HFF-Myc (cell line): ENCODE measurements around the gene VAMP8.
A peak's percentile ranks its signal among the peaks of the same experiment; 100 is the strongest.
"Not testable (repeated sequence)": the region's sequence is repeated elsewhere in the genome, so short reads cannot be mapped to it uniquely, and the experiment has no call there.

ENCODE experiments used
- DNase-seq: peaks from one replicate; pipeline ENCODE4 v3.0.0-alpha.2; 2011; ENCODE audit warnings: low read depth; ENCODE audit errors: extremely low read depth
- H3K4me3 ChIP-seq: replicated peaks from 2 replicates; pipeline ENCODE4 v1.5.1; 2011; ENCODE audit warnings: low read depth, mild to moderate bottlenecking, control low read depth, low read length
- TF ChIP-seq, protein P1 (sequence below): IDR thresholded peaks from 2 replicates; pipeline ENCODE4 v1.5.1; 2012; ENCODE audit warnings: mild to moderate bottlenecking, low read depth, low read length, control low read depth; ENCODE audit errors: missing control alignments

VAMP8 gene

DNA sequence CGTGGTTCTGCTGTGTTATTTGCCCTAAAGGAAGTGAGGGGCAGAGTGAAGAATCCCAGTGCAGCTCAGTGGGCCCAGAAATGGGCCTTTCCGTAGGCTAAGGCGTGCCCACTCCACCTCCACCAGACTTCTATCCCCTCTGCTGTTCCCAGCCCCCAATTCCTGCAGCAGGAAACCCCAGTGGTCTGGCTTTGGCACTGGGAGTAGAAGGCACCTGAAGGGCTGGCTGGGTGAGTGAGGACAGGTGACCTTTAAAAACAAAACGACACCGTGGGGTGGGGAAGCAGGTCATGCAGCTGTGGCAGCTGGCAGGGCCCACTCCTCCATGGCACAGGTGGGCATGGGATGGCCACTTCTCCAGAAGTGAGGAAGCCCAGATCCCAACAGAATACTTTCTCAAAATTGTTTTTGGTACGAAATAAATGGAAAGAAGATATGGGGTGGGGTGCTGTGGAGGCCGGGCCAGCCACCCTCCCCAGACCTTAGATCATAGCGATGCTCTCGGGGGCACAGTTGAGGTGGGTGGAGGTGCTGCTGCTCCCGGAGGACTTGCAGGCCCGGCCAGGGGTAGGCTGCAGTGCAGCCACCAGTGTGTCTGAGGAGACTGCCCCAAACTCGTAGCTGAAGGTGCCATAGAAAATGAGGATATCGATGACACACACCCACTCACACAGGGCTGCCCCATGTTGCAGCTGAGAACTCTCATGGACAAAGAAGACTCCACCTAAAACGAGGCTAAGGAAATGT is 21.4 kb downstream of the VAMP8 start:
- no peak overlapping the region for H3K4me3 ChIP-seq
- TF ChIP-seq, protein P1, sequence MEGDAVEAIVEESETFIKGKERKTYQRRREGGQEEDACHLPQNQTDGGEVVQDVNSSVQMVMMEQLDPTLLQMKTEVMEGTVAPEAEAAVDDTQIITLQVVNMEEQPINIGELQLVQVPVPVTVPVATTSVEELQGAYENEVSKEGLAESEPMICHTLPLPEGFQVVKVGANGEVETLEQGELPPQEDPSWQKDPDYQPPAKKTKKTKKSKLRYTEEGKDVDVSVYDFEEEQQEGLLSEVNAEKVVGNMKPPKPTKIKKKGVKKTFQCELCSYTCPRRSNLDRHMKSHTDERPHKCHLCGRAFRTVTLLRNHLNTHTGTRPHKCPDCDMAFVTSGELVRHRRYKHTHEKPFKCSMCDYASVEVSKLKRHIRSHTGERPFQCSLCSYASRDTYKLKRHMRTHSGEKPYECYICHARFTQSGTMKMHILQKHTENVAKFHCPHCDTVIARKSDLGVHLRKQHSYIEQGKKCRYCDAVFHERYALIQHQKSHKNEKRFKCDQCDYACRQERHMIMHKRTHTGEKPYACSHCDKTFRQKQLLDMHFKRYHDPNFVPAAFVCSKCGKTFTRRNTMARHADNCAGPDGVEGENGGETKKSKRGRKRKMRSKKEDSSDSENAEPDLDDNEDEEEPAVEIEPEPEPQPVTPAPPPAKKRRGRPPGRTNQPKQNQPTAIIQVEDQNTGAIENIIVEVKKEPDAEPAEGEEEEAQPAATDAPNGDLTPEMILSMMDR: no peak
- DNase-seq: no peak

DNA sequence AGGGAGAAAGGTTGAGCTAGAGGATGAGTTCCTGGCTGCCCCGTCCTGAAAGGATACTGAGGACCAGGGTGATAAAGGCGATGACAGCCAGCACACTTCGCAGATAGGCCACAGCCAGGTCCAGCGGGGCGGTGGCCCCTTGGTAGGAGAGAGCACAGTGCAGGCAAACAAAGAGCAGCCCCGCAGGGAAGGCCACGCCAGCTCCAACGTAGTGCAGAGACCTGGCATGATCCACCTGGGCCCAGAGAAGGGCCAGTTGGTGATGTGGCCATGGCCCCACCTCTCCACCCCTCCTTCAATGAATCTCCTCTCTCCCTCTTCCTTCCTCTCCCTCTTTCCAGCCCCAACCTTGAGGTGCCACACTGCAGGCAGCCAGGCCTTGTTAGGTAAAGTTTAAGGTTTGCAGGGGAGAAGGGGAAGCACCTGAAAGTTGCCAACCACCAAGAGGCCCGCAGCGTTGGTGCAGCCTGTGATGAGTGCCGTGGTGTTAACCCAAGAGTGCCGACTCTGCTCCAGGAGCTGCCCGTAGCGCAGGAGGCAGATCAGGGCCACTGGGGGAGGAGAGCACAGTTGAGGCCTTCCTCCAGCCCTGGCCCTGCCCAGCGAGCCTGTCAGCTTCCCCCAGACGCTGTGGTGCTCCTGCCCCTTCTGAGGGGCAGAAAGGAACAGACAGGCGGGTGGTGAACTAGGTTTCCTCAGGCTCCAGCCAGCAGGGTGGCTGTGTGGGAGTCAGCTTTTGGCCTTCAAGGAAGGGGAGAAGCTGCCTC is 22.3 kb downstream of the VAMP8 start:
- H3K4me3 ChIP-seq: no peak overlapping the region
- TF ChIP-seq, protein P1: no peak
- no peak for DNase-seq

DNA sequence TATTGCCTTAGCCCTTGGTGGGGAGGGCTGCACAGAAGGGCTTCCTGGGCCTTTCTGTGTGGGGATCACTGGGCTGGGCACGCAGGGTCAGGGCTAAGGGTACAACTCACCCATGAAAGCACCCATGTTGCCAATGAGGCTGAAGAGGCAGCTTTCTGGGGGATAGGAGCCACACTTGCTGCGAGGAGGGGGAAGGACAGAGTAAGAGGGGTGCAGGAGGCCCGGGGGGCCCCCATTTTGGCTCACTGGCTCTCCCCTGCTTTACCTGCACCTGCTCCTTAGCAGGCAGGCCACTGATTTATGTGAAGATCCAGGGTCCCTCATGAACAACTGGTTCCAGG is 22.8 kb downstream of the VAMP8 start:
- H3K4me3 ChIP-seq: no peak overlapping the region
- TF ChIP-seq, protein P1: no peak
- no peak for DNase-seq

DNA sequence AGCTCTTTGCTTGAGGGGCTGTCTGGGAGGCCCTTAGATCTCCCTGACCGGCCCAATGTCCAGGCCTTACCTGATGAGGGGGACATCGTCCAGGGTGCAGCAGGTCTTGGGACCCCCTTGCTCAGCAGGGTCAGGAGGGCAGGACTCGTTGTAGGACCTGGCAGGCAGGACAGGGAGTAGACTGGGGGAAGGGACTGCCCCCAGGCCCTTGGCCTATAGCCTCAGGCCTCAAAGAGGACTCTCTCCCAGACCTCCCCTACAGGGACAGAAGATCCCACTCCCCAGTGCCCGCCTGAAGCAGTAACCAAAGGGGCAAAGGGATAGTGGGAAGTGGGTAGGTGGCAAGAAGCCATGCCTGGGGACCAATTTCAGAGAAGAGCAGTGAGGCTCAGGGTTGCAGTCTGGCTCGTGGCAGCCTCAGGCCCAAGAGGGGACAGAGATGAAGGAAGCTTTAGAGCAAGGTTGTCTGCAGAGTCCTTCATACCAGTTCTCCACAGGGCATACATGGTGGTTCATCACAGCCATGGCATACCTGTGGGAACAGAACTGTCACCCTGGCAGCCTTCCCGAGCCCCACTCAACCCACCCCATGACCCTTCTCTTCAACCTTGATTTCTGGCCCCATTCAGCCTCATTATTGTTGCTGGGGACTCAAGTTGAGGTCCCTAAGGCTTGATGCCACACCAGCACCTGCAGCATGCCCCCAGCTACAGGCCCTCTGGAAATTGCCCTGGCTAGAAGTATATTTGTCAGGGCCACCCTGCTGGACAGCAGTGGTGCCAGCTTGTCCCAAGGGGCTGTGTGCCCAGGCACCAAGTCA is 23.8 kb downstream of the VAMP8 start:
- peak overlapping the region; percentile 70 for H3K4me3 ChIP-seq
- no peak for DNase-seq
- TF ChIP-seq, protein P1: no peak

DNA sequence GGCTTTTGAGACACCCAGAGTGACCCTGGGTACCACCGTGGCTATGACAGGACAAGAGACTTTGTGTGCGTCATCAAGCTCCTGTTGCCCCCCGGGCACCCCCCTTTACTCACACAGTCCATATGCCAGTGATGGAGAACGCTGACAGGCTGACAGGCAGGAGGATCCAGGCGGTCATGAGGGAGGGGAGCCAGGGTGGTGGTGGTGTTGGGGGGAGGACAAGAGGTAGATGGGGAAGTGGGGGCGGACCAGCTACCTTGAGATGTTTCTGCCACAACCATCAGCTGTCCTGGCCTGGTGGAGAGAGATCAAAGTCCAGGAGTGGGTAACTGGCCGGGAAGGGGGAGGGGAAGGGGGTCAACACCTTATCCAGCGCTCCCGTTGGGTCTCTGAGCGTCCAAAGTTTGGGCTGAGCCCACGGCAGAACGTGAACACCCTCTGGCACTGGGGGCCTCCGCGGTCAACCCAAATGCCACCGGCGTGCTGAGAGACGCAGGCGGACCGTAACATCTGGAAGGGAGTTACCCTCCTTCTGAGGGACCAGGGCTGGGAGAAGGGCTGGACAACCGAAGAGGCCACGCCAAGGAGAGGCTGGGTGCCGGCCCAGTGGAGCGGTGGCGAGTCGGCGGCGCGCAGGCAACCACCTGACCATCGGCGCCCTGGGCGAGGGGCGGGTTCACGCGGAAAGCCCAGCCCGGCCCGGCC is 24.5 kb downstream of the VAMP8 start:
- TF ChIP-seq, protein P1: no peak
- peak overlapping the region; percentile 70 for H3K4me3 ChIP-seq
- no peak for DNase-seq

DNA sequence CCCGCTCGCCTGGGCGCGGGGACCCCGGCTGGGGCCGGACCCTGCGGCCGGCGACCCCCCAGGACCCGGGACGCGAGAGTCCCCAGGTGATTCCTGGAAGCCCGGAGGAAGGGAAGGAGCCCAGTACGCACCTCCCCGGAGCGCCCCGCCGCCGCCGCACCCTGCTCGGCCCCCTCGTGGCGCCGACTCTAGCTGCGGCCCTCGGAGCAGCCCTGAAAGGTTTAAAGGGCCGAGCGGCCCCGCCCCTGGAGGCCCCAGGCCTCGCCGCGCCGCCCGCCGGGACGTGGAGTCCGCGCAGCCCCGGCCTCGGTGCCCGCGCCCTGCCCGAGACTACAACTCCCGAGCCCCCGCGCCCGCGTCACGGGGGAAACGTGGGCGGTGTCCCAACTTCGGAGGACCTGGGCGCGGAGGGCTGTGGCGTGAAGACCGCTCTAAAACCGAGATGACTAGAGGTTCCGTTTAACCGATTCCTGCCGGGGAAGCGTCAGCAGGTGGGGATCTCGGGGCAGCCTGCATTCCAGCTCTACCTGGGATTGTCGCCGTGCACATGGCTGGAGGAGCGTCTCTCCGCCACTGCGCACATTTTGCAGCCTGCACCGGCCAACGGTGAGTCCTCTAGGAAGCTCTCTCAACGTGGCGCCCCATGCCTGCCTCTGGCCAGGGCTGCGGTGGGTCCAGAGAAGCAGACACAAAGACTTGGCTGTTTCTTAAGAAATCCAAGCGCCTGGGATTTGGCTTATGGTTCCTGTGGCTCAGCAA is 25.3 kb downstream of the VAMP8 start, which contains the start of gene TMEM150A:
TMEM150A (minus strand) TSS at position 223 of the 759 bp plus-strand sequence. CDS start 750 bp downstream, outside the sequence.
- TF ChIP-seq, protein P1: no peak
- H3K4me3 ChIP-seq: peak within 1 kb of the TSS; percentile 70
- no peak for DNase-seq

DNA sequence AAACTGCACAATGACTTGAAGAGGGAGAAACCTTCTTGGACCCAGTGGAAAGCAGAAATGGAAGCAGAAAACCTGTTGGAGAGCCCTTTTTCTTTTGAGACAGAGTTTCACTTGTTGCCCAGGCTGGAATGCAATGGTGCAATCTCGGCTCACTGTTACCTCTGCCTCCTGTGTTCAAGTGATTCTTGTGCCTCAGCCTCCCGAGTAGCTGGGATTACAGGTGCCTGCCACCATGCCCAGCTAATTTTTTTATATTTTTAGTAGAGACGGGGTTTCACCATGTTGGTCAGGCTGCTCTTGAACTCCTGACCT is 26.7 kb downstream of the VAMP8 start:
- not testable (repeated sequence) for DNase-seq
- peak overlapping the region; percentile 70; the same call in 1 of the 2 replicates for H3K4me3 ChIP-seq
